HG02623 (cell line): Measurements from ENCODE around the gene NDP.
"Not testable (repeated sequence)": the region's sequence is repeated elsewhere in the genome, so short reads cannot be mapped to it uniquely, and the experiment has no call there.

ENCODE experiments used
- ATAC-seq: cut with Tn5 transposase; IDR thresholded peaks from one replicate; pipeline ENCODE4 v1.9.1; 2021; ENCODE audit warnings: moderate library complexity; ENCODE audit not compliant: unreplicated experiment

Gene NDP

GRCh38 chrX:43971966-43972961 lies 926 bp downstream of the NDP start:
- no peak for ATAC-seq

- ATAC-seq = no peak
Measured at GRCh38 chrX:43970528-43970927, 2.7 kb downstream of the NDP start.

GRCh38 chrX:43969504-43970501 lies 3.4 kb downstream of the NDP start:
- no peak for ATAC-seq

- ATAC-seq = no peak
Measured at GRCh38 chrX:43968359-43968781, 4.8 kb downstream of the NDP start.

- no peak for ATAC-seq
Measured at GRCh38 chrX:43964936-43965335, 8.3 kb downstream of the NDP start.

- no peak for ATAC-seq
Measured at GRCh38 chrX:43963726-43964125, 9.5 kb downstream of the NDP start.

- no peak for ATAC-seq
Measured at GRCh38 chrX:43962636-43963035, 10.6 kb downstream of the NDP start.

GRCh38 chrX:43961699-43962098 lies 11.5 kb downstream of the NDP start:
- ATAC-seq = no peak

- ATAC-seq = no peak
Measured at GRCh38 chrX:43958529-43958928, 14.7 kb downstream of the NDP start.

GRCh38 chrX:43956034-43956433 lies 17.2 kb downstream of the NDP start:
- no peak for ATAC-seq

GRCh38 chrX:43953218-43953617 lies 20.0 kb downstream of the NDP start:
- no peak for ATAC-seq

GRCh38 chrX:43949669-43950068 lies 23.5 kb downstream of the NDP start:
- no peak for ATAC-seq

- no peak for ATAC-seq
Measured at GRCh38 chrX:43940816-43941474, 32.2 kb downstream of the NDP start.

- ATAC-seq = no peak
Measured at GRCh38 chrX:43939187-43939926, 33.8 kb downstream of the NDP start.

- ATAC-seq = not testable (repeated sequence)
Measured at GRCh38 chrX:43922032-43922431, 51.2 kb downstream of the NDP start.

GRCh38 chrX:43910772-43911171 lies 62.4 kb downstream of the NDP start:
- ATAC-seq = not testable (repeated sequence)

- no peak for ATAC-seq
Measured at GRCh38 chrX:43910012-43910411, 63.2 kb downstream of the NDP start.

GRCh38 chrX:43909141-43909540 lies 64.0 kb downstream of the NDP start:
- no peak for ATAC-seq

- ATAC-seq = no peak
Measured at GRCh38 chrX:43899878-43900815, 73.0 kb downstream of the NDP start.
